MCF 10A (cell line): ENCODE results near the gene RSKR. TPM values are rescaled to one million over a fixed set of nuclear protein-coding genes. Genes with fewer than 3 reads are reported as not detected.

Experiments used
- BruUV-seq: library from RNA; stranded (reverse); fragments of 400-500 nt; replicated peaks from 2 replicates; lab custom pipeline; 2021; lab: Mats Ljungman, UMichigan
- CTCF ChIA-PET: fragments of 300-600 bp; sonication (Branson Sonifier 250); formaldehyde crosslinking; extraction: SDS; loops from one replicate; lab custom pipeline; 2021; ENCODE audit warnings: antibody characterized with exemption, inconsistent platforms; lab: Yijun Ruan, JAX
- POLR2A ChIA-PET: fragments of 300-600, 350-650 bp; sonication (Branson Sonifier 250); formaldehyde crosslinking; extraction: SDS; loops from one replicate; lab custom pipeline; 2020; ENCODE audit warnings: antibody characterized with exemption, inconsistent platforms; lab: Yijun Ruan, JAX
- DNase-seq: peaks from one replicate; pipeline ENCODE4 v3.0.0-alpha.2; 2018; ENCODE audit not compliant: unreplicated experiment
- H3K27ac Mint-ChIP-seq: one replicate; pipeline ENCODE4 v1.8.0; 2022; ENCODE audit warnings: mild to moderate bottlenecking, low read depth, mixed read lengths; ENCODE audit not compliant: unreplicated experiment
- H3K27me3 Mint-ChIP-seq: one replicate; pipeline ENCODE4 v1.8.0; 2022; ENCODE audit warnings: mixed read lengths; ENCODE audit not compliant: insufficient read depth, unreplicated experiment
- H3K36me3 Mint-ChIP-seq: one replicate; pipeline ENCODE4 v1.8.0; 2022; ENCODE audit warnings: mild to moderate bottlenecking, moderate library complexity, mixed read lengths; ENCODE audit not compliant: insufficient read depth, unreplicated experiment
- H3K4me1 Mint-ChIP-seq: one replicate; pipeline ENCODE4 v1.8.0; 2022; ENCODE audit warnings: mixed read lengths; ENCODE audit not compliant: insufficient read depth, unreplicated experiment
- H3K4me3 Mint-ChIP-seq: one replicate; pipeline ENCODE4 v1.8.0; 2022; ENCODE audit warnings: mild to moderate bottlenecking, moderate library complexity, mixed read lengths; ENCODE audit not compliant: unreplicated experiment
- H3K9me3 Mint-ChIP-seq: one replicate; pipeline ENCODE4 v1.8.0; 2022; ENCODE audit warnings: mixed read lengths; ENCODE audit not compliant: unreplicated experiment
- CTCF ChIP-seq: fragments of 200-600 bp; IDR thresholded peaks from one replicate; pipeline ENCODE4 v1.8.0; 2022; ENCODE audit warnings: antibody characterized with exemption, mild to moderate bottlenecking; ENCODE audit not compliant: unreplicated experiment
- intact Hi-C: fragments of 100-400 bp; cut with micrococcal nuclease; formaldehyde crosslinking; loops from 2 replicates; pipeline ENCODE4 v1.14.1; 2022
- total RNA-seq: library from RNA; stranded (reverse); gene quantifications from 2 replicates; pipeline ENCODE4 v1.2.3, GENCODE V29; 2022

RSKR gene
- total RNA-seq, 1 experiment from 2014 or later: 19.9 TPM

GRCh38 chr17:28616281-28616680 is 2.3 kb upstream of the RSKR start:
- TF ChIP-seq CTCF: no peak
- no peaks in the 10 kb centered on the region for H3K4me1 Mint-ChIP-seq
- no peak overlapping the region for H3K4me3 Mint-ChIP-seq
- ChIA-PET POLR2A (no interaction called here), CTCF (interaction anchor here (0.7 to 1.7 kb wide), 2 partner anchors 27 to 111 kb away, joined by 3 to 8 read pairs; no protein-coding TSS in a partner anchor)
- no peak overlapping the region for H3K27ac Mint-ChIP-seq
- H3K9me3 Mint-ChIP-seq: no peaks in the 10 kb centered on the region
- no TSS peak for BruUV-seq
- H3K27me3 Mint-ChIP-seq: no peaks in the 10 kb centered on the region
- peaks cover 78% of the 10 kb centered on the region for H3K36me3 Mint-ChIP-seq
- DNase-seq: no peak
- intact Hi-C loops: no loop called here

DNA sequence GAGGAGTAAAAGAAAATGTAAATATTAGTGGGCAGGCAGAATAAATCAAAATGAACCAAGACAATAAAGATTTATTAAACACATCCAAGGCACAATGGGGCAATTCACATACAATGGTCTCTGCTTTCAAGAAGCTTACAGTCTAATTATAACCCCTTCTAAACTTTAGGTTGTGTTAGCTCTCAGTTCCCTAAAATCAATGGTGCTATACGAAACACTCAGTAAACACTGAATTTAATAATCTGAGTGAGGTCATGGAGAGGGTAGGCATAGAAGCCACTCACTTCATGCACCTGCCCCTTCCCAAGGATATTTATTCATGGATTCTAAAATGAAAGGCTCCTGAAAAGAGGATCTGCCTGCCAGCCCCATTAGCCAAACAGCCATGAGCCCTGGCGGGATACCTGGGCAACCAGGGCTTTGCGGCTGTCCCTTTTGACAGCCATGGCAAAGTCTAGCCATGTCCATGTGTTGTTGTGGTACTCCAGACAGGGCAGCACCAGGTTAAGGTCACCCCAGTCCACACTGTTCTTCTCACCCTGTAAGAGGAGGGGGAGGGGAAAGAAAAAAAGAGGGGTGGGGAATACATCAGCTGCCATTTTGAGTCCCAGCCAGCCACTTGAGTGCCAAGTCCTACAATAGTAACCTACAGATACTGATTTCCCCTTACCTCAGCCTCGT is 1.4 kb upstream of the RSKR start:
- H3K9me3 Mint-ChIP-seq: no peaks in the 10 kb centered on the region
- DNase-seq: no peak
- no peaks in the 10 kb centered on the region for H3K4me1 Mint-ChIP-seq
- no TSS peak for BruUV-seq
- POLR2A ChIA-PET: interaction anchor here (0.8 kb wide), 1 partner anchor 25 kb away, joined by 3 read pairs; no protein-coding TSS in a partner anchor
- no peaks in the 10 kb centered on the region for H3K27me3 Mint-ChIP-seq
- intact Hi-C loops: no loop called here
- CTCF ChIA-PET: interaction anchor here (0.6 to 1.7 kb wide), 2 partner anchors 28 to 767 kb away, joined by 3 to 8 read pairs; no protein-coding TSS in a partner anchor
- H3K4me3 Mint-ChIP-seq: no peak overlapping the region
- no peak overlapping the region for H3K27ac Mint-ChIP-seq
- TF ChIP-seq CTCF: no peak
- H3K36me3 Mint-ChIP-seq: peaks cover 72% of the 10 kb centered on the region

- no peak overlapping the region for H3K27ac Mint-ChIP-seq
- peaks cover 65% of the 10 kb centered on the region for H3K36me3 Mint-ChIP-seq
- H3K27me3 Mint-ChIP-seq: no peaks in the 10 kb centered on the region
- TF ChIP-seq CTCF: peak; percentile 45
- intact Hi-C loops: loop anchor here (1.0 kb wide), 1 partner anchor 119 kb away; no protein-coding TSS in a partner anchor
- no TSS peak for BruUV-seq
- H3K4me3 Mint-ChIP-seq: no peak overlapping the region
- H3K4me1 Mint-ChIP-seq: no peaks in the 10 kb centered on the region
- ChIA-PET CTCF (interaction anchor here (0.6 to 2.0 kb wide), 14 partner anchors 8 to 145 kb away, joined by 3 to 10 read pairs (median 4); partner anchors contain the start of gene SPAG5), POLR2A (interaction anchor here (0.8 to 1.0 kb wide), 2 partner anchors 14 to 37 kb away, joined by 3 to 4 read pairs; partner anchors contain the start of gene ALDOC)
- DNase-seq: peak; percentile 42
- H3K9me3 Mint-ChIP-seq: no peaks in the 10 kb centered on the region
These were observed 781 bp downstream of the RSKR start for GRCh38 chr17:28612936-28613872.
